OCI-LY1 (cell line): ENCODE data around the gene DENND5A.

Experiments
- H2AFZ ChIP-seq: fragments of 200-600 bp; sonication (generic), shearing (Covaris generic); 2 replicates; pipeline ENCODE4 v1.6.0; 2014; ENCODE audit warnings: antibody characterized with exemption, mild to moderate bottlenecking, low read length
- H3F3A ChIP-seq: fragments of 200-600 bp; sonication (generic), shearing (Covaris generic); 2 replicates; pipeline ENCODE4 v1.6.0; 2014; ENCODE audit warnings: mild to moderate bottlenecking, antibody characterized with exemption, low read length, moderate library complexity; ENCODE audit not compliant: insufficient read depth
- H3K27ac ChIP-seq: fragments of 200-600 bp; sonication (generic); 2 replicates; pipeline ENCODE4 v1.5.1; 2014; ENCODE audit warnings: low read length, mixed run types, mild to moderate bottlenecking, low read depth; ENCODE audit not compliant: poor library complexity, severe bottlenecking
- H3K27me3 ChIP-seq: fragments of 200-600 bp; sonication (generic); 2 replicates; pipeline ENCODE4 v1.6.0; 2014; ENCODE audit warnings: antibody characterized with exemption, mild to moderate bottlenecking, low read length, moderate library complexity; ENCODE audit not compliant: insufficient read depth
- H3K36me3 ChIP-seq: fragments of 200-600 bp; sonication (generic); 2 replicates; pipeline ENCODE4 v1.6.1; 2014; ENCODE audit warnings: mild to moderate bottlenecking, antibody characterized with exemption, low read length, moderate library complexity, mixed read lengths; ENCODE audit not compliant: insufficient read depth
- H3K4me1 ChIP-seq: fragments of 200-600 bp; sonication (generic); 2 replicates; pipeline ENCODE4 v1.5.1; 2014; ENCODE audit warnings: mild to moderate bottlenecking, low read length, moderate library complexity; ENCODE audit not compliant: insufficient read depth, severe bottlenecking
- H3K4me2 ChIP-seq: fragments of 200-600 bp; sonication (generic), shearing (Covaris generic); 2 replicates; pipeline ENCODE4 v1.6.1; 2014; ENCODE audit warnings: low read length
- H3K4me3 ChIP-seq: fragments of 200-600 bp; sonication (generic); 2 replicates; pipeline ENCODE4 v1.5.1; 2014; ENCODE audit warnings: low read length, low read depth, mild to moderate bottlenecking, mixed read lengths; ENCODE audit not compliant: poor library complexity, severe bottlenecking
- H3K79me2 ChIP-seq: fragments of 200-600 bp; shearing (Covaris generic); 2 replicates; pipeline ENCODE4 v1.6.1; 2016; ENCODE audit warnings: mixed run types, low read length, mixed read lengths; ENCODE audit not compliant: insufficient read depth
- H3K9ac ChIP-seq: fragments of 200-600 bp; sonication (generic), shearing (Covaris generic); 2 replicates; pipeline ENCODE4 v1.6.1; 2014; ENCODE audit warnings: mild to moderate bottlenecking, low read length, mixed read lengths
- H3K9me2 ChIP-seq: fragments of 200-600 bp; sonication (generic), shearing (Covaris generic); 2 replicates; pipeline ENCODE4 v1.6.1; 2014; ENCODE audit warnings: low read depth, mild to moderate bottlenecking, low read length, mixed read lengths
- H3K9me3 ChIP-seq: fragments of 200-600 bp; shearing (Covaris generic); 2 replicates; pipeline ENCODE4 v1.6.1; 2014; ENCODE audit warnings: low read length, mixed read lengths
- H4K20me1 ChIP-seq: fragments of 200-600 bp; sonication (generic), shearing (Covaris generic); 2 replicates; pipeline ENCODE4 v1.6.0; 2016; ENCODE audit warnings: mild to moderate bottlenecking, low read length; ENCODE audit not compliant: insufficient read depth
- EZH2 ChIP-seq: fragments of 200-600 bp; sonication (generic), shearing (Covaris generic); IDR thresholded peaks from 2 replicates; pipeline ENCODE4 v1.8.0; 2017; ENCODE audit warnings: borderline replicate concordance, mixed run types, mild to moderate bottlenecking, antibody characterized with exemption, low read length, moderate library complexity, mixed read lengths
- TF ChIP-seq, protein P1 (sequence below): fragments of 200-600 bp; sonication (generic), shearing (Covaris generic); IDR thresholded peaks from 2 replicates; pipeline ENCODE4 v1.5.1; 2017; ENCODE audit warnings: mild to moderate bottlenecking, antibody characterized with exemption, low read length, moderate library complexity, mixed read lengths

Gene DENND5A

DNA sequence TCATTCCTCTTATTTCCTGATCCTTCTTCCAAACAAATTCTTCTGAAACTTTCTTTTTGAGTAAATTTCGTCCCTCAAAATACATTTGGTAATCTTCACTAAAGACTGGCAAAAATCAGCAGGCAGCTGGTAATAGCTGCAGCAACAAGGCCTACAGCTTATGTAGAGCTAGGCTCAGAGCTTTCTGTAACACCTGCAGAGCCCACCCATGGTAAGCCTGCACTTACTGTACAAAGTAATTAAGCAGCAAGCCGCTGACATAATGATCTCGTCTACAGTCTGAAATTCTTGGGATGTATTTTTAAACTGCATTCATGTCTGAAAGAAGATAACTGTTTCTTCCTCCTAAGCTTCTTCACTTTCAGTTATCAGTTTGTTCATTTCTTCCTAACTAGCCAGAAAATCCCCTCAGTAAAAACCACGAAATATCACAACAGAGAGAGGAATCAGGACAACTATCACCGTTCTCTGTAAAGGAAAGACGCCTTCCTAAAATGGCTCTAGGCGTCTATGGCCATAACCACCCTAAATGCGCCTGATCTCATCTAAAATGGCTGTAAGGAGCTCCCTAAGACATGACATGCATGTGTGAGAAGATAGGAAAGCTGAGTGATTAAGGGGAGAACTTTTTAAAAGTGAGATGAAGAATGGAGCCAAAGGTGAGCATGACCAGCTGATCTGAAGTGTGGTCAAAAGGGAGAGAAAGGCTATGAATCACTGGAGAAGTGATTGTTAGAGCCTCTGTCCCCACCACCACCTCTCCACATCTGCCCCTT, 56.2 kb downstream of the DENND5A start:
- Histone ChIP-seq H3K9ac (no peak overlapping the region), H3K79me2 (no peaks in the 10 kb centered on the region), H3K4me2 (no peak overlapping the region), H3K4me3 (no peak overlapping the region), H2AFZ (no peak overlapping the region), H3K9me3 (no peaks in the 10 kb centered on the region), H3K27me3 (no peaks in the 10 kb centered on the region), H3K9me2 (no peaks in the 10 kb centered on the region), H3F3A (no peaks in the 10 kb centered on the region), H3K4me1 (no peaks in the 10 kb centered on the region), H3K27ac (no peak overlapping the region), H4K20me1 (no peaks in the 10 kb centered on the region), H3K36me3 (no peaks in the 10 kb centered on the region)
- TF ChIP-seq EZH2: no peak

DNA sequence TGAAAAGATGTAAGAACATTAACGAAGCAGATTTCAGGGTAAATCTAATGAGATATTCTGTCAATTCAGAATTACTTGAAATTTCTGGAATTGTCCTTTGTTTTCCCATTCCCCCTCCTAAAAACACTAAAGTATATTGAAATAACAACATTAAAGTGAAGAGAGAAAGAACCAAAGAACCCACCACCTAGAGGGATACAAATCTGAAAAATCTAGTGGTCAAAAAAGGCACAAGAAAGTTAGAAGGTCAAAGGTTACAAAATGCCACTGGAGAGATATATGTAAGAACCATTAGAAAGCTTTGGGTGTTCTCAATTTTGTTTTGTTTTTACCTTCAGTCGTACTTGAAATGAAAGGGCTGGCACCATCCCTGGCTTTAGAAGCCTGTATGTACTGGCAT, 57.9 kb downstream of the DENND5A start:
- no peak overlapping the region for H2AFZ ChIP-seq
- H3K79me2 ChIP-seq: no peaks in the 10 kb centered on the region
- H3K36me3 ChIP-seq: no peaks in the 10 kb centered on the region
- TF ChIP-seq, protein P1, sequence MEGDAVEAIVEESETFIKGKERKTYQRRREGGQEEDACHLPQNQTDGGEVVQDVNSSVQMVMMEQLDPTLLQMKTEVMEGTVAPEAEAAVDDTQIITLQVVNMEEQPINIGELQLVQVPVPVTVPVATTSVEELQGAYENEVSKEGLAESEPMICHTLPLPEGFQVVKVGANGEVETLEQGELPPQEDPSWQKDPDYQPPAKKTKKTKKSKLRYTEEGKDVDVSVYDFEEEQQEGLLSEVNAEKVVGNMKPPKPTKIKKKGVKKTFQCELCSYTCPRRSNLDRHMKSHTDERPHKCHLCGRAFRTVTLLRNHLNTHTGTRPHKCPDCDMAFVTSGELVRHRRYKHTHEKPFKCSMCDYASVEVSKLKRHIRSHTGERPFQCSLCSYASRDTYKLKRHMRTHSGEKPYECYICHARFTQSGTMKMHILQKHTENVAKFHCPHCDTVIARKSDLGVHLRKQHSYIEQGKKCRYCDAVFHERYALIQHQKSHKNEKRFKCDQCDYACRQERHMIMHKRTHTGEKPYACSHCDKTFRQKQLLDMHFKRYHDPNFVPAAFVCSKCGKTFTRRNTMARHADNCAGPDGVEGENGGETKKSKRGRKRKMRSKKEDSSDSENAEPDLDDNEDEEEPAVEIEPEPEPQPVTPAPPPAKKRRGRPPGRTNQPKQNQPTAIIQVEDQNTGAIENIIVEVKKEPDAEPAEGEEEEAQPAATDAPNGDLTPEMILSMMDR: no peak
- TF ChIP-seq EZH2: no peak
- no peaks in the 10 kb centered on the region for H3F3A ChIP-seq
- H3K27ac ChIP-seq: no peak overlapping the region
- no peaks in the 10 kb centered on the region for H3K9me3 ChIP-seq
- no peak overlapping the region for H3K9ac ChIP-seq
- no peaks in the 10 kb centered on the region for H3K4me1 ChIP-seq
- no peak overlapping the region for H3K4me2 ChIP-seq
- H3K9me2 ChIP-seq: no peaks in the 10 kb centered on the region
- no peaks in the 10 kb centered on the region for H4K20me1 ChIP-seq
- H3K4me3 ChIP-seq: no peak overlapping the region
- H3K27me3 ChIP-seq: no peaks in the 10 kb centered on the region

DNA sequence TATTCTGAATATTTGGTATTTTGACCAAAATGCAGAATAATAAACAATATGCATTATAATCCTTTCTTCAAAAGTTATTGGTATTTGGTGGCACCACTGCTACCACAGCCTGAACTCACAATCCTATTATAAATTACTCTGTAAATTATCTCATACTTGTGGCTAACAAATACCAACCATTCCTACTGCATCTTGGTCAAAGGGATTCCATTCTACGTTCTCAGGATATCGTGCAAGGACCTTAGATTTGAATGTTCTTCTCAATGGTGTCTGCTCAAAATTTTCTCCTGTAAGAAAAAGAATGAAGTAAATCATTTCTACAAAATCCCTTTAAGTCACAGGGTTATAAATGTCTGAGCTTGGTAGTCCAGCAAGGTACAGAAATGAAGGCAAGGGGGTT, 58.7 kb downstream of the DENND5A start:
- Histone ChIP-seq H3K9ac (no peak overlapping the region), H3K9me3 (no peaks in the 10 kb centered on the region), H3F3A (no peaks in the 10 kb centered on the region), H3K9me2 (no peaks in the 10 kb centered on the region), H3K4me2 (no peak overlapping the region), H3K4me1 (no peaks in the 10 kb centered on the region), H3K36me3 (no peaks in the 10 kb centered on the region), H2AFZ (no peak overlapping the region), H3K27me3 (no peaks in the 10 kb centered on the region), H4K20me1 (no peaks in the 10 kb centered on the region), H3K79me2 (no peaks in the 10 kb centered on the region), H3K4me3 (no peak overlapping the region), H3K27ac (no peak overlapping the region)
- no peak for TF ChIP-seq EZH2
- TF ChIP-seq, protein P1: no peak
